HUES48 (cell line): Measurements from ENCODE around the gene HS6ST3.
A peak's percentile ranks its signal among the peaks of the same experiment; 100 is the strongest.
"Not testable (repeated sequence)": the region's sequence is repeated elsewhere in the genome, so short reads cannot be mapped to it uniquely, and the experiment has no call there.

ENCODE experiments used
- H3K27ac ChIP-seq: one replicate; pipeline ENCODE4 v1.7.0; 2013; ENCODE audit warnings: low read depth, low read length, inconsistent platforms
- H3K27me3 ChIP-seq: 2 replicates; pipeline ENCODE4 v1.6.1; 2013; ENCODE audit warnings: mild to moderate bottlenecking, low read length; ENCODE audit not compliant: control insufficient read depth, insufficient read depth
- H3K36me3 ChIP-seq: 2 replicates; pipeline ENCODE4 v1.6.1; 2013; ENCODE audit warnings: low read length; ENCODE audit not compliant: control insufficient read depth, insufficient read depth
- H3K4me1 ChIP-seq: 2 replicates; pipeline ENCODE4 v1.6.1; 2013; ENCODE audit warnings: mild to moderate bottlenecking, low read length; ENCODE audit not compliant: control insufficient read depth, insufficient read depth
- H3K4me3 ChIP-seq: 2 replicates; pipeline ENCODE4 v1.5.1; 2013; ENCODE audit warnings: mild to moderate bottlenecking, low read depth, low read length
- H3K9ac ChIP-seq: 2 replicates; pipeline ENCODE4 v1.6.1; 2013; ENCODE audit warnings: mild to moderate bottlenecking, low read depth, low read length, moderate library complexity
- H3K9me3 ChIP-seq: 2 replicates; pipeline ENCODE4 v1.6.1; 2013; ENCODE audit warnings: low read length; ENCODE audit not compliant: control insufficient read depth, insufficient read depth

Gene HS6ST3

GRCh38 chr13:96089749-96090239 lies at the start of gene HS6ST3:
Gene HS6ST3, plus strand, starts transcription at chr13:96090107.
- peaks cover 76% of the 10 kb centered on the region for H3K27me3 ChIP-seq
- no peak within 1 kb of the TSS for H3K27ac ChIP-seq
- peak within 1 kb of the TSS; percentile 70 for H3K4me3 ChIP-seq
- no peaks in the 10 kb centered on the region for H3K36me3 ChIP-seq
- no peaks in the 10 kb centered on the region for H3K9me3 ChIP-seq
- peaks cover 11% of the 10 kb centered on the region; the same call in 1 of the 2 replicates for H3K4me1 ChIP-seq
- H3K9ac ChIP-seq: no peak within 1 kb of the TSS

- Histone ChIP-seq H3K4me1 (peaks cover 14% of the 10 kb centered on the region), H3K9me3 (peaks cover 2% of the 10 kb centered on the region), H3K4me3 (no peak overlapping the region), H3K27ac (peak overlapping the region; percentile 88), H3K9ac (no peak overlapping the region), H3K27me3 (no peaks in the 10 kb centered on the region), H3K36me3 (no peaks in the 10 kb centered on the region)
Measured at GRCh38 chr13:96041326-96042110, 48.4 kb upstream of the HS6ST3 start.

- Histone ChIP-seq H3K4me3 (no peak overlapping the region), H3K9ac (no peak overlapping the region), H3K27ac (no peak overlapping the region), H3K4me1 (peaks cover 14% of the 10 kb centered on the region), H3K36me3 (no peaks in the 10 kb centered on the region), H3K27me3 (no peaks in the 10 kb centered on the region), H3K9me3 (peaks cover 8% of the 10 kb centered on the region)
Measured at GRCh38 chr13:96044238-96044637, 45.7 kb upstream of the HS6ST3 start.

GRCh38 chr13:96046449-96047126 lies 43.3 kb upstream of the HS6ST3 start:
- H3K4me3 ChIP-seq, H3K9ac ChIP-seq, H3K4me1 ChIP-seq, H3K36me3 ChIP-seq, H3K9me3 ChIP-seq, H3K27me3 ChIP-seq, H3K27ac ChIP-seq: not testable (repeated sequence)

GRCh38 chr13:96050955-96051354 lies 39.0 kb upstream of the HS6ST3 start:
- not testable (repeated sequence) for H3K4me1 ChIP-seq, H3K9ac ChIP-seq, H3K4me3 ChIP-seq, H3K36me3 ChIP-seq, H3K9me3 ChIP-seq, H3K27ac ChIP-seq, H3K27me3 ChIP-seq

- H3K36me3 ChIP-seq, H3K27me3 ChIP-seq, H3K9me3 ChIP-seq, H3K27ac ChIP-seq, H3K4me3 ChIP-seq, H3K4me1 ChIP-seq, H3K9ac ChIP-seq: not testable (repeated sequence)
Measured at GRCh38 chr13:96051491-96051890, 38.4 kb upstream of the HS6ST3 start.

GRCh38 chr13:96051946-96052345 lies 38.0 kb upstream of the HS6ST3 start:
- peak overlapping the region; percentile 76; the same call in 1 of the 2 replicates for H3K4me3 ChIP-seq
- H3K9ac ChIP-seq: not testable (repeated sequence)

GRCh38 chr13:96052656-96053002 lies 37.3 kb upstream of the HS6ST3 start:
- H3K27ac ChIP-seq: no peak overlapping the region
- H3K4me1 ChIP-seq: no peaks in the 10 kb centered on the region
- H3K36me3 ChIP-seq: no peaks in the 10 kb centered on the region
- peak overlapping the region; percentile 76 for H3K4me3 ChIP-seq
- no peaks in the 10 kb centered on the region for H3K9me3 ChIP-seq
- H3K27me3 ChIP-seq: no peaks in the 10 kb centered on the region
- H3K9ac ChIP-seq: peak overlapping the region; percentile 77

More at GRCh38 chr13:96051946-96052345, 38.0 kb upstream of the HS6ST3 start:
- not testable (repeated sequence) for H3K36me3 ChIP-seq, H3K4me1 ChIP-seq, H3K9me3 ChIP-seq, H3K27me3 ChIP-seq, H3K27ac ChIP-seq

- peak within 1 kb of the TSS; percentile 72 for H3K27ac ChIP-seq
- no peaks in the 10 kb centered on the region for H3K36me3 ChIP-seq
- peak within 1 kb of the TSS; percentile 77 for H3K9ac ChIP-seq
- no peaks in the 10 kb centered on the region for H3K27me3 ChIP-seq
- H3K9me3 ChIP-seq: no peaks in the 10 kb centered on the region
- peak within 1 kb of the TSS; percentile 76 for H3K4me3 ChIP-seq
- no peaks in the 10 kb centered on the region for H3K4me1 ChIP-seq
Measured at GRCh38 chr13:96053003-96053703, 36.8 kb upstream of the HS6ST3 start, which contains the start of gene UGGT2. Gene UGGT2, minus strand, starts transcription at chr13:96053401. Its CDS starts 89 bp downstream, at chr13:96053312.

GRCh38 chr13:96065849-96066248 lies 24.1 kb upstream of the HS6ST3 start:
- Histone ChIP-seq H3K9me3 (no peaks in the 10 kb centered on the region), H3K27me3 (no peaks in the 10 kb centered on the region), H3K27ac (no peak overlapping the region), H3K9ac (no peak overlapping the region), H3K4me1 (no peaks in the 10 kb centered on the region), H3K36me3 (no peaks in the 10 kb centered on the region), H3K4me3 (no peak overlapping the region)

GRCh38 chr13:96068729-96069128 lies 21.2 kb upstream of the HS6ST3 start:
- H3K36me3 ChIP-seq: no peaks in the 10 kb centered on the region
- H3K9me3 ChIP-seq: no peaks in the 10 kb centered on the region
- no peaks in the 10 kb centered on the region for H3K27me3 ChIP-seq
- no peak overlapping the region for H3K27ac ChIP-seq
- no peak overlapping the region for H3K4me3 ChIP-seq
- no peak overlapping the region for H3K9ac ChIP-seq
- peaks cover 5% of the 10 kb centered on the region; the same call in 1 of the 2 replicates for H3K4me1 ChIP-seq
